Esophagus muscularis mucosa (tissue), 4 donors: ENCODE results near the gene NUPR1. TPM values are rescaled to one million over a fixed set of nuclear protein-coding genes. Genes with fewer than 3 reads are reported as not detected.

Experiments
- DNase-seq: peaks from one replicate; pipeline ENCODE4 v3.0.0-alpha.2; 2017; ENCODE audit errors: extremely low spot score
- H3K27ac ChIP-seq, 4 donors: fragments of 200-600 bp; sonication (generic); replicated peaks in 1 of 4; 1 replicate in 3 of 4; 2 replicates in 1 of 4; pipeline ENCODE4 v1.5.1; 2016 to 2019; ENCODE audit warnings: mild to moderate bottlenecking in 1 of 4
- H3K27me3 ChIP-seq, 4 donors: fragments of 200-600 bp; sonication (generic); one replicate each; pipeline versions ENCODE4 v1.5.1 to v1.6.0; 2016 to 2019
- H3K36me3 ChIP-seq, 4 donors: fragments of 200-600 bp; sonication (generic); one replicate each; pipeline ENCODE4 v1.5.1; 2016 to 2019
- H3K4me1 ChIP-seq, 4 donors: fragments of 200-600 bp; sonication (generic); one replicate each; pipeline ENCODE4 v1.5.1; 2016 to 2019
- H3K4me3 ChIP-seq, 4 donors: fragments of 200-600 bp; sonication (generic); 1 replicate in 2 of 4; 2 replicates in 2 of 4; pipeline ENCODE4 v1.5.1; 2016 to 2019; ENCODE audit warnings: mild to moderate bottlenecking in 4 of 4, moderate library complexity in 1 of 4
- H3K9me3 ChIP-seq, 4 donors: fragments of 200-600 bp; sonication (generic); 1 replicate in 3 of 4; 2 replicates in 1 of 4; pipeline ENCODE4 v1.5.1; 2016 to 2019
- EP300 ChIP-seq: sonication (generic); formaldehyde crosslinking; IDR thresholded peaks from one replicate; pipeline ENCODE4 v1.6.1; 2017; ENCODE audit warnings: antibody characterized with exemption
- POLR2A ChIP-seq: fragments of 450-650 bp; IDR thresholded peaks from one replicate; pipeline ENCODE4 v1.6.1; 2017; ENCODE audit warnings: antibody characterized with exemption, moderate library complexity, mild to moderate bottlenecking, low read depth
- POLR2AphosphoS5 ChIP-seq, 2 donors: sonication (generic); formaldehyde crosslinking; IDR thresholded peaks; one replicate each; pipeline ENCODE4 v1.6.1; 2017; ENCODE audit warnings: antibody characterized with exemption in 2 of 2
- WGBS: methylation state at CpG from one replicate; pipeline ENCODE4 v1.1.5; 2018; 5-methylcytosine and 5-hydroxymethylcytosine counted together
- intact Hi-C: fragments of 100-400 bp; cut with DNase I; formaldehyde crosslinking; loops from one replicate; pipeline ENCODE4 v1.15.1; 2023
- total RNA-seq, 4 donors: library from RNA; depleted of rRNA; stranded (reverse); fragments of >200 nt; gene quantifications; one replicate each; pipeline versions ENCODE4 v1.1.0 to v1.2.1, GENCODE V29; 2016
- TF ChIP-seq, protein P1 (sequence below), 3 experiments: fragments of 200-600 bp in 2 of 3; fragments of 450-650 bp in 1 of 3; sonication (generic) in 2 of 3; IDR thresholded peaks; one replicate each; pipeline ENCODE4 v1.5.1; 2017 to 2019; ENCODE audit warnings: antibody characterized with exemption in 3 of 3, mild to moderate bottlenecking in 2 of 3, moderate library complexity in 1 of 3

NUPR1 gene
- total RNA-seq, 4 donors from 2014 or later = 30.3 to 66.1 (median 51.3) TPM

DNA sequence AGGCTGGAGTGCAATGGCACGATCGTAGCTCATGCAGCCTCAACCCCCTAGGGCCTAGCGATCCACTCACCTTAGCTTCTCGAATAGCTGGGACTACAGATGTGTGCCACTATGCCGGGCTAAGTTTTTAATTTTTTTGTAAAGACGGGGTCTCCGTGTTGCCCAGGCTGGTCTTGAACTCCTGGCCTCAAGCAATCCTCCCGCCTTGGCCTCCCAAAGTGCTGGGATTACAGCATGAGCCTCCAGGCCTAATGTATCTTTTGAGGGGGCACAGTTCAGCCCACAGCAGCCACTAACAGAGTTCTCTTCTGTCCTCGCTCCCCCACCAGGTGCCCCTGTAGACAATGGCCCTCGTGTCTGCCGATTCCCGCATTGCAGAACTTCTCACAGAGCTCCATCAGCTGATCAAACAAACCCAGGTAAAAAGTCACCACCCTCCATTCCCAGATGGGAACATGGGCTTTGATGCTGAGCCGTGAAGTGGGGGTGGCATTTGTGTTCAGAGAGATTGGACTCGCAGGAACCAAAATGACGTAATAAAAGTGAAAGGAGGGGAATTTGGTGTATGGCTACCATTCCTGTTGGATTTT is 42.0 kb upstream of the NUPR1 start:
- H3K9me3 ChIP-seq = no peaks in the 10 kb centered on the region
- H3K36me3 ChIP-seq = peaks cover 43 to 58% (median 51%) of the 10 kb centered on the region in 4 donors
- intact Hi-C loops = no loop called here
- no peak overlapping the region for H3K27ac ChIP-seq
- WGBS = 97% methylated on average over 15 of the region's 15 CpGs
- H3K4me3 ChIP-seq = no peak overlapping the region
- H3K27me3 ChIP-seq = no peaks in the 10 kb centered on the region
- no peaks in the 10 kb centered on the region for H3K4me1 ChIP-seq
- TF ChIP-seq, protein P1, sequence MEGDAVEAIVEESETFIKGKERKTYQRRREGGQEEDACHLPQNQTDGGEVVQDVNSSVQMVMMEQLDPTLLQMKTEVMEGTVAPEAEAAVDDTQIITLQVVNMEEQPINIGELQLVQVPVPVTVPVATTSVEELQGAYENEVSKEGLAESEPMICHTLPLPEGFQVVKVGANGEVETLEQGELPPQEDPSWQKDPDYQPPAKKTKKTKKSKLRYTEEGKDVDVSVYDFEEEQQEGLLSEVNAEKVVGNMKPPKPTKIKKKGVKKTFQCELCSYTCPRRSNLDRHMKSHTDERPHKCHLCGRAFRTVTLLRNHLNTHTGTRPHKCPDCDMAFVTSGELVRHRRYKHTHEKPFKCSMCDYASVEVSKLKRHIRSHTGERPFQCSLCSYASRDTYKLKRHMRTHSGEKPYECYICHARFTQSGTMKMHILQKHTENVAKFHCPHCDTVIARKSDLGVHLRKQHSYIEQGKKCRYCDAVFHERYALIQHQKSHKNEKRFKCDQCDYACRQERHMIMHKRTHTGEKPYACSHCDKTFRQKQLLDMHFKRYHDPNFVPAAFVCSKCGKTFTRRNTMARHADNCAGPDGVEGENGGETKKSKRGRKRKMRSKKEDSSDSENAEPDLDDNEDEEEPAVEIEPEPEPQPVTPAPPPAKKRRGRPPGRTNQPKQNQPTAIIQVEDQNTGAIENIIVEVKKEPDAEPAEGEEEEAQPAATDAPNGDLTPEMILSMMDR (IDR thresholded peaks at IDR 0.05) = no peak
- TF ChIP-seq POLR2A (no peak), POLR2AphosphoS5 (IDR thresholded peaks at IDR 0.05) (no peak), EP300 (no peak)
- DNase-seq = no peak

- no peaks in the 10 kb centered on the region for H3K27me3 ChIP-seq
- H3K4me3 ChIP-seq = no peak overlapping the region
- TF ChIP-seq, protein P1 (IDR thresholded peaks at IDR 0.05) = no peak
- TF ChIP-seq EP300 = no peak
- no peak for TF ChIP-seq POLR2A
- no peak for TF ChIP-seq POLR2AphosphoS5 (IDR thresholded peaks at IDR 0.05)
- no peaks in the 10 kb centered on the region for H3K9me3 ChIP-seq
- WGBS = 95% methylated on average over 8 of the region's 8 CpGs
- H3K27ac ChIP-seq = no peak overlapping the region
- intact Hi-C loops = no loop called here
- H3K36me3 ChIP-seq = peaks cover under 1 to 5% (median 4%) of the 10 kb centered on the region in 4 donors
- no peak for DNase-seq
- peaks cover 12 to 28% (median 24%) of the 10 kb centered on the region in 4 donors for H3K4me1 ChIP-seq
Measured at GRCh38 chr16:28575446-28576109, 36.8 kb upstream of the NUPR1 start.

- DNase-seq = no peak
- Histone ChIP-seq H3K27me3 (no peaks in the 10 kb centered on the region), H3K4me3 (no peak overlapping the region), H3K36me3 (peaks cover 0 to 4% (median 2%) of the 10 kb centered on the region in 4 donors), H3K4me1 (peaks cover 12 to 28% (median 24%) of the 10 kb centered on the region in 4 donors), H3K27ac (no peak overlapping the region), H3K9me3 (no peaks in the 10 kb centered on the region)
- intact Hi-C loops = no loop called here
- TF ChIP-seq EP300 (no peak), POLR2A (no peak), POLR2AphosphoS5 (IDR thresholded peaks at IDR 0.05) (no peak)
- TF ChIP-seq, protein P1 (IDR thresholded peaks at IDR 0.05) = no peak
- 100% methylated on average over 2 of the region's 2 CpGs for WGBS
Measured at GRCh38 chr16:28574925-28575324, 36.2 kb upstream of the NUPR1 start.

DNA sequence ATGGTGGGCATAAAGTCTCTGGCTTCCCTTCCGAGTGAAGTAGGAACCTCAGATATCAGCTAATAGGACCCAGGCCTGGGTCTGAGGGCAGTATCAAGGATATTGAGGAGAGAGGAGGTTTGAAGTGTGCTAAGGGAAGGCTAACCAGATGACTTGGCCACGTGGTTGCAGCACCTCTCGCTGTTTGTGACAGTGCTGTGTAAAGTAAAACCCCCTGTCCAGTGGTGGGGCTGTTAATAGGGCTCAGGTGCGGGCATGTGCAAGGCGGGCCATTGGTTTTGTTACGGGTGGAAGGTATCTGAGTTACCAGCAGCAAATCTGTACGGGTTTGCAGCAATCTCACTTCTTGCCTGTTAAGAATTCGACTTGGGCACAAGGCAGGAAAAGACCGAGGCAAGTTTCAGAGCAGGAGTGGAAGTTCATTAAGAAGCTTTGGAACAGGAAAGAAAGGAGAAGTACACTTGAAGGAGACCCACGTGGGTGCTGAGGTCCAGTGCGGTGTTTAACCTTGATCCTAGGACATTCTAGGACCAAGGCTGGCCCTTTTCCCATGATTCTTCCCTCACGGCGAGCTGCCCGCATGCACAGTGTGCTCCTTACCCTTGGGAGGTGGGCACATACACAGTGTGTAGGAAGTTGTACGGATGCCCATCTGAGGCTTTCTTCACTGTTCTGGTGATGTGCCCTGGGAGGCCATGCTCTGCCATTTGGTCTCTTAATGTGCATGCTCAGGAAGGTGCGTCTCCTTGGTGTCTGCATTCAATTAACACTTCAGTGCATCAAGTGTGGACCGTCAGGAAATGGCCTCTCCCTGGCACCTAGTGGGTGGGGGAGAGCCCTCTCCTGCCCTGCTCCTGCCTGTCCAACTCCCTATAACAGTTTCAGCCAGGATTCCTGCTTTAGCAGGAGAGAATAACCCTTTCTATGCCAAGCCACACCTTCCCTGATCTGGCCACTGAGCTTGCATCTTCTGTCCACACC is 35.3 kb upstream of the NUPR1 start:
- Histone ChIP-seq H3K4me1 (peaks cover 12 to 28% (median 24%) of the 10 kb centered on the region in 4 donors), H3K9me3 (no peaks in the 10 kb centered on the region), H3K36me3 (peaks cover 0 to 4% (median 0%) of the 10 kb centered on the region in 4 donors), H3K27me3 (no peaks in the 10 kb centered on the region), H3K27ac (no peak overlapping the region), H3K4me3 (no peak overlapping the region)
- WGBS = 83% methylated on average over 17 of the region's 17 CpGs
- TF ChIP-seq POLR2A (no peak), POLR2AphosphoS5 (IDR thresholded peaks at IDR 0.05) (no peak), EP300 (no peak)
- TF ChIP-seq, protein P1 (IDR thresholded peaks at IDR 0.05) = no peak
- no peak for DNase-seq
- intact Hi-C loops = no loop called here
